22Rv1 (cell line): ENCODE measurements around the gene TMEM61.
A peak's percentile ranks its signal among the peaks of the same experiment; 100 is the strongest.

ENCODE experiments used
- H3K27ac ChIP-seq: fragments of 450-650 bp; 2 replicates; pipeline ENCODE4 v1.5.1; 2017
- CTCF ChIP-seq: fragments of 450-650 bp; IDR thresholded peaks from 2 replicates; pipeline ENCODE4 v1.5.1; 2017; ENCODE audit warnings: mild to moderate bottlenecking
- ZFX ChIP-seq: fragments of 450-650 bp; IDR thresholded peaks from 2 replicates; pipeline ENCODE4 v1.6.1; 2017; ENCODE audit warnings: antibody characterized with exemption, borderline replicate concordance

TMEM61 gene

GRCh38 chr1:54993140-54993539, 12.7 kb downstream of the TMEM61 start:
- TF ChIP-seq CTCF (no peak), ZFX (no peak)
- H3K27ac ChIP-seq = no peak overlapping the region

GRCh38 chr1:54994355-54994990, 14.0 kb downstream of the TMEM61 start:
- TF ChIP-seq CTCF = no peak
- no peak for TF ChIP-seq ZFX
- no peak overlapping the region for H3K27ac ChIP-seq

GRCh38 chr1:54995013-54995760, 14.8 kb downstream of the TMEM61 start:
- no peak overlapping the region for H3K27ac ChIP-seq
- TF ChIP-seq CTCF (no peak), ZFX (no peak)

GRCh38 chr1:54995835-54996234, 15.4 kb downstream of the TMEM61 start:
- H3K27ac ChIP-seq = no peak overlapping the region
- TF ChIP-seq CTCF = no peak
- TF ChIP-seq ZFX = no peak

- no peak overlapping the region for H3K27ac ChIP-seq
- TF ChIP-seq CTCF = peak; percentile 91
- TF ChIP-seq ZFX = no peak
These were observed 16.0 kb downstream of the TMEM61 start for GRCh38 chr1:54996359-54996868.

- TF ChIP-seq CTCF = no peak
- TF ChIP-seq ZFX = no peak
These were observed 16.7 kb downstream of the TMEM61 start for GRCh38 chr1:54996869-54997710.

GRCh38 chr1:54997711-54997986, 17.2 kb downstream of the TMEM61 start:
- no peak overlapping the region for H3K27ac ChIP-seq
- no peak for TF ChIP-seq CTCF

More at GRCh38 chr1:54996869-54997710, 16.7 kb downstream of the TMEM61 start:
- H3K27ac ChIP-seq = no peak overlapping the region
